Measurements from ENCODE around the gene GCSAML. TPM values are rescaled to one million over a fixed set of nuclear protein-coding genes. Genes with fewer than 3 reads are reported as not detected.
A peak's percentile ranks its signal among the peaks of the same experiment; 100 is the strongest.

The GCSAML gene
- total RNA-seq, 4 donors from 2014 or later, result 0.42 to 9.0 TPM; not detected in 2

GRCh38 chr1:247562198-247562597 lies 13.3 kb downstream of the GCSAML start:
- H3K27me3 ChIP-seq, result no peaks in the 10 kb centered on the region

GRCh38 chr1:247574236-247574635 lies 25.3 kb downstream of the GCSAML start:
- no peak for DNase-seq (ENCODE audit: low spot score in 2 of 2)
- H3K36me3 ChIP-seq, result no peaks in the 10 kb centered on the region

More at GRCh38 chr1:247562198-247562597, 13.3 kb downstream of the GCSAML start:
- 61 to 69% methylated on average over 9 of the region's 9 CpGs for WGBS, 2 donors
- Histone ChIP-seq H3K4me1 (no peaks in the 10 kb centered on the region), H3K9me3 (no peaks in the 10 kb centered on the region), H3K4me3 (no peak overlapping the region), H3K27ac (no peak overlapping the region), H3K36me3 (no peaks in the 10 kb centered on the region)
- TF ChIP-seq EP300 (IDR thresholded peaks at IDR 0.05), result no peak
- DNase-seq (ENCODE audit: low spot score in 2 of 2), result no peak

GRCh38 chr1:247574664-247575063 lies 25.7 kb downstream of the GCSAML start:
- H3K36me3 ChIP-seq, result no peaks in the 10 kb centered on the region
- DNase-seq (ENCODE audit: low spot score in 2 of 2), result no peak
- H3K4me3 ChIP-seq, result no peak overlapping the region
- H3K27me3 ChIP-seq, result no peaks in the 10 kb centered on the region
- no peak overlapping the region for H3K27ac ChIP-seq
- TF ChIP-seq EP300 (IDR thresholded peaks at IDR 0.05) (no peak), POLR2A (IDR thresholded peaks at IDR 0.05) (no peak)
- TF ChIP-seq, protein P1, sequence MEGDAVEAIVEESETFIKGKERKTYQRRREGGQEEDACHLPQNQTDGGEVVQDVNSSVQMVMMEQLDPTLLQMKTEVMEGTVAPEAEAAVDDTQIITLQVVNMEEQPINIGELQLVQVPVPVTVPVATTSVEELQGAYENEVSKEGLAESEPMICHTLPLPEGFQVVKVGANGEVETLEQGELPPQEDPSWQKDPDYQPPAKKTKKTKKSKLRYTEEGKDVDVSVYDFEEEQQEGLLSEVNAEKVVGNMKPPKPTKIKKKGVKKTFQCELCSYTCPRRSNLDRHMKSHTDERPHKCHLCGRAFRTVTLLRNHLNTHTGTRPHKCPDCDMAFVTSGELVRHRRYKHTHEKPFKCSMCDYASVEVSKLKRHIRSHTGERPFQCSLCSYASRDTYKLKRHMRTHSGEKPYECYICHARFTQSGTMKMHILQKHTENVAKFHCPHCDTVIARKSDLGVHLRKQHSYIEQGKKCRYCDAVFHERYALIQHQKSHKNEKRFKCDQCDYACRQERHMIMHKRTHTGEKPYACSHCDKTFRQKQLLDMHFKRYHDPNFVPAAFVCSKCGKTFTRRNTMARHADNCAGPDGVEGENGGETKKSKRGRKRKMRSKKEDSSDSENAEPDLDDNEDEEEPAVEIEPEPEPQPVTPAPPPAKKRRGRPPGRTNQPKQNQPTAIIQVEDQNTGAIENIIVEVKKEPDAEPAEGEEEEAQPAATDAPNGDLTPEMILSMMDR (IDR thresholded peaks at IDR 0.05), result no peak
- H3K9me3 ChIP-seq, result peaks cover 0 to 7% (median 0%) of the 10 kb centered on the region in 4 donors
- H3K4me1 ChIP-seq, result no peaks in the 10 kb centered on the region

More at GRCh38 chr1:247574236-247574635, 25.3 kb downstream of the GCSAML start:
- TF ChIP-seq EP300 (IDR thresholded peaks at IDR 0.05) (no peak), POLR2A (IDR thresholded peaks at IDR 0.05) (no peak)
- TF ChIP-seq, protein P1 (IDR thresholded peaks at IDR 0.05), result no peak
- WGBS, 2 donors, result 62 to 70% methylated on average over 1 of the region's 1 CpG
- Histone ChIP-seq H3K27ac (no peak overlapping the region), H3K4me1 (no peaks in the 10 kb centered on the region), H3K9me3 (peaks cover 0 to 7% (median 0%) of the 10 kb centered on the region in 4 donors), H3K27me3 (no peaks in the 10 kb centered on the region), H3K4me3 (no peak overlapping the region)

GRCh38 chr1:247576514-247576913 lies 27.6 kb downstream of the GCSAML start:
- H3K36me3 ChIP-seq, result no peaks in the 10 kb centered on the region
- TF ChIP-seq, protein P1 (IDR thresholded peaks at IDR 0.05), result peak in 1 of 5 experiments; percentile 28
- TF ChIP-seq EP300 (IDR thresholded peaks at IDR 0.05), result no peak
- TF ChIP-seq POLR2A (IDR thresholded peaks at IDR 0.05), result no peak
- 42 to 57% methylated on average over 3 of the region's 3 CpGs for WGBS, 2 donors
- no peak for DNase-seq (ENCODE audit: low spot score in 2 of 2)
- no peak overlapping the region for H3K4me3 ChIP-seq
- no peak overlapping the region for H3K27ac ChIP-seq
- H3K9me3 ChIP-seq, result no peaks in the 10 kb centered on the region
- no peaks in the 10 kb centered on the region for H3K27me3 ChIP-seq
- H3K4me1 ChIP-seq, result no peaks in the 10 kb centered on the region

GRCh38 chr1:247578946-247579460 lies 30.1 kb downstream of the GCSAML start:
- TF ChIP-seq, protein P1 (IDR thresholded peaks at IDR 0.05), result no peak
- TF ChIP-seq EP300 (IDR thresholded peaks at IDR 0.05), result no peak
- H3K4me3 ChIP-seq, result no peak overlapping the region
- H3K27me3 ChIP-seq, result no peaks in the 10 kb centered on the region
- H3K9me3 ChIP-seq, result no peaks in the 10 kb centered on the region
- no peaks in the 10 kb centered on the region for H3K4me1 ChIP-seq
- no peak overlapping the region for H3K27ac ChIP-seq
- 87 to 96% methylated on average over 5 of the region's 5 CpGs for WGBS, 2 donors
- no peaks in the 10 kb centered on the region for H3K36me3 ChIP-seq
- no peak for DNase-seq (ENCODE audit: low spot score in 2 of 2)

DNA sequence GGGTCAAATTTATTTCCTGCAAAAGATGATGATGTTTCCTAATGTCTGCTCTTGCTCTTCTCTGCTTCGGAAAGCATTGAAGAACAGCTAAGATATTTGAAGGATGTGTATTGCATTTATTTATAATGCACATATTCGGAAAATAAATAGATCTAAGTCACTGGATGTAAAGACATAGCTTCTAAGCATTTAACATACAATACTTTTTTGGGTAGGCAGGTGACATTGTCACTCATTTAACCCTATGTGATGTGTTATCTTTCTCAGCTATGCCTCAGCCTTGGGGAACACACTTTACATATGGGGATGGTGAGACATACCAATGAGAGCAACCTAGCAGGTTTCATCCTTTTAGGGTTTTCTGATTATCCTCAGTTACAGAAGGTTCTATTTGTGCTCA lies 39.1 kb downstream of the GCSAML start, which contains the start of gene OR2G2:
OR2G2 (plus strand) TSS at position 301 of the 400 bp plus-strand sequence; CDS start at position 301, 0 bp downstream.
- DNase-seq (ENCODE audit: low spot score in 2 of 2), result no peak
- H3K27ac ChIP-seq, result no peak within 1 kb of the TSS
- H3K9me3 ChIP-seq, result peaks cover 0 to 14% (median 0%) of the 10 kb centered on the region in 4 donors
- H3K36me3 ChIP-seq, result no peaks in the 10 kb centered on the region
- 78 to 90% methylated on average over 2 of the region's 2 CpGs for WGBS, 2 donors
- TF ChIP-seq, protein P1 (IDR thresholded peaks at IDR 0.05), result no peak
- TF ChIP-seq EP300 (IDR thresholded peaks at IDR 0.05), result no peak
- TF ChIP-seq POLR2A (IDR thresholded peaks at IDR 0.05), result no peak
- no peaks in the 10 kb centered on the region for H3K4me1 ChIP-seq
- H3K27me3 ChIP-seq, result no peaks in the 10 kb centered on the region
- no peak within 1 kb of the TSS for H3K4me3 ChIP-seq

Measured in tibial nerve (tissue), 4 donors.